K562 (cell line): ENCODE data around the gene PCNX2. TPM values are rescaled to one million over a fixed set of nuclear protein-coding genes. Genes with fewer than 3 reads are reported as not detected.
A peak's percentile ranks its signal among the peaks of the same experiment; 100 is the strongest.

ENCODE experiments used
- CEBPG ChIP-seq, 3 experiments: fragments of 200-800 bp in 1 of 3; sonication (Bioruptor generic) in 1 of 3; sonication (generic) in 1 of 3; formaldehyde crosslinking in 1 of 3; IDR thresholded peaks in 2 of 3; conservative IDR thresholded peaks in 1 of 3; 2 replicates each; pipeline versions ENCODE4 v1.6.1 to v1.8.0; 2016 to 2022; ENCODE audit warnings: missing compliant biosample characterization in 2 of 3, missing genetic modification characterization in 2 of 3, mild to moderate bottlenecking in 1 of 3, missing genetic modification reagents in 1 of 3
- CREM ChIP-seq: IDR thresholded peaks from 2 replicates; pipeline ENCODE4 v1.6.1; 2014; ENCODE audit warnings: antibody characterized with exemption, low read depth
- ESRRB ChIP-seq: fragments of 250-450 bp; sonication (Bioruptor Pico); IDR thresholded peaks from 2 replicates; pipeline ENCODE4 v1.5.0; 2020; ENCODE audit warnings: mild to moderate bottlenecking, moderate library complexity, borderline replicate concordance
- JUNB ChIP-seq: fragments of 450-650 bp; formaldehyde crosslinking; conservative IDR thresholded peaks from 2 replicates; pipeline ENCODE4 v1.4.0; 2020; ENCODE audit warnings: mild to moderate bottlenecking
- KDM4B ChIP-seq, 2 experiments: fragments of 450-650 bp in 1 of 2; sonication (generic) in 1 of 2; IDR thresholded peaks; 2 replicates each; pipeline ENCODE4 v1.6.1; 2016 to 2017; ENCODE audit warnings: borderline replicate concordance in 2 of 2, antibody characterized with exemption in 1 of 2, low read depth in 1 of 2, mild to moderate bottlenecking in 1 of 2
- LCOR ChIP-seq: sonication (generic); formaldehyde crosslinking; IDR thresholded peaks from 2 replicates; pipeline ENCODE4 v1.8.0; 2022; ENCODE audit warnings: mild to moderate bottlenecking, missing genetic modification reagents
- MTA2 ChIP-seq: fragments of 450-650 bp; IDR thresholded peaks from 2 replicates; pipeline ENCODE4 v1.6.1; 2016; ENCODE audit warnings: low read depth
- NFIC ChIP-seq: fragments of 450-650 bp; IDR thresholded peaks from 2 replicates; pipeline ENCODE4 v1.6.1; 2017; ENCODE audit warnings: mild to moderate bottlenecking, inconsistent platforms
- NFYB ChIP-seq: IDR thresholded peaks from 2 replicates; pipeline ENCODE4 v1.6.1; 2011; ENCODE audit warnings: mild to moderate bottlenecking, moderate library complexity; ENCODE audit not compliant: insufficient read length; ENCODE audit errors: extremely low read depth
- NR2C1 ChIP-seq, 2 experiments: fragments of 450-650 bp; IDR thresholded peaks; 2 replicates each; pipeline ENCODE4 v1.6.1; 2017; ENCODE audit warnings: mild to moderate bottlenecking in 2 of 2, antibody characterized with exemption in 1 of 2, inconsistent platforms in 1 of 2, missing compliant biosample characterization in 1 of 2, missing genetic modification characterization in 1 of 2
- PCBP1 ChIP-seq: fragments of 200-400 bp; formaldehyde crosslinking; IDR thresholded peaks from 2 replicates; pipeline ENCODE4 v1.6.1; 2018; ENCODE audit warnings: mild to moderate bottlenecking, low read depth, low read length; ENCODE audit not compliant: poor library complexity, severe bottlenecking
- PHTF2 ChIP-seq: fragments of 250-450 bp; sonication (Bioruptor Pico); IDR thresholded peaks from 2 replicates; pipeline ENCODE4 v1.5.0; 2021; ENCODE audit warnings: mild to moderate bottlenecking
- PTTG1 ChIP-seq: fragments of 450-650 bp; IDR thresholded peaks from 2 replicates; pipeline ENCODE4 v1.6.1; 2016; ENCODE audit warnings: low read depth, mild to moderate bottlenecking, missing genetic modification characterization, missing compliant biosample characterization
- RUNX1 ChIP-seq: sonication (generic); IDR thresholded peaks from 2 replicates; pipeline ENCODE4 v1.6.1; 2016; ENCODE audit warnings: antibody characterized with exemption, low read depth
- SPI1 ChIP-seq: IDR thresholded peaks from 2 replicates; pipeline ENCODE4 v1.6.1; 2011; ENCODE audit warnings: low read depth, low read length, control low read depth, borderline replicate concordance
- XRCC4 ChIP-seq: IDR thresholded peaks from one replicate; pipeline ENCODE4 v1.6.1; 2011; ENCODE audit not compliant: insufficient read depth, insufficient read length; ENCODE audit errors: extremely low read depth
- XRCC5 ChIP-seq: fragments of 200-400 bp; formaldehyde crosslinking; IDR thresholded peaks from 2 replicates; pipeline ENCODE4 v1.6.1; 2017; ENCODE audit warnings: low read depth, mild to moderate bottlenecking, low read length
- ZFP36 ChIP-seq: fragments of 150-350 bp; IDR thresholded peaks from 2 replicates; pipeline ENCODE4 v1.6.1; 2018; ENCODE audit warnings: low read length, low read depth; ENCODE audit not compliant: partially characterized antibody
- ZNF121 ChIP-seq: sonication (generic); formaldehyde crosslinking; conservative IDR thresholded peaks from 2 replicates; pipeline ENCODE4 v1.8.0; 2022; ENCODE audit warnings: missing genetic modification reagents
- ZNF224 ChIP-seq: sonication (generic); formaldehyde crosslinking; IDR thresholded peaks from 2 replicates; pipeline ENCODE4 v1.8.0; 2022; ENCODE audit warnings: mild to moderate bottlenecking, missing genetic modification reagents
- ZNF398 ChIP-seq: fragments of 250-450 bp; sonication (Bioruptor Pico); IDR thresholded peaks from 2 replicates; pipeline ENCODE4 v1.8.0; 2021; ENCODE audit warnings: moderate library complexity, mild to moderate bottlenecking, inconsistent platforms
- ZNF583 ChIP-seq: fragments of 250-450 bp; sonication (Bioruptor Pico); IDR thresholded peaks from 2 replicates; pipeline ENCODE4 v1.4.0; 2020
- ZNF644 ChIP-seq: fragments of 200-800 bp; sonication (Bioruptor generic); IDR thresholded peaks from 2 replicates; pipeline ENCODE4 v1.6.1; 2016; ENCODE audit warnings: low read depth, missing genetic modification characterization, missing compliant biosample characterization
- ZNF77 ChIP-seq: fragments of 250-450 bp; sonication (Bioruptor Pico); IDR thresholded peaks from 2 replicates; pipeline ENCODE4 v1.5.0; 2020
- ZNF778 ChIP-seq: fragments of 450-650 bp; formaldehyde crosslinking; IDR thresholded peaks from 2 replicates; pipeline ENCODE4 v1.4.0; 2020; ENCODE audit warnings: mild to moderate bottlenecking, moderate library complexity
- ZZZ3 ChIP-seq: fragments of 450-650 bp; IDR thresholded peaks from 2 replicates; pipeline ENCODE4 v1.6.1; 2016; ENCODE audit warnings: antibody characterized with exemption, mild to moderate bottlenecking, moderate library complexity
- polyA plus RNA-seq, 8 experiments: library from polyadenylated mRNA; depleted of rRNA in 4 of 8; stranded (reverse) in 5 of 8; unstranded in 3 of 8; fragments of >200 nt; fragmentation: Nextera tagmentation in 2 of 8; fragmentation: Illumina TruSeq in 1 of 8; extraction: Ambion mirVana in 2 of 8; extraction: Trizol in 1 of 8; gene quantifications; 2 replicates each; pipeline versions ENCODE4 v1.2.1 to v1.2.3, GENCODE V29; 2011 to 2014; ENCODE audit warnings: inconsistent platforms in 1 of 8, missing spikeins in 1 of 8
- total RNA-seq, 7 experiments: library from RNA; depleted of rRNA in 6 of 7; stranded (reverse); fragments of >200 nt in 6 of 7; fragmentation: Illumina TruSeq in 2 of 7; extraction: Trizol in 2 of 7; gene quantifications; 2 replicates each; pipeline versions ENCODE4 v1.2.1 to v1.2.3, GENCODE V29; 2011 to 2021; ENCODE audit warnings: low replicate concordance in 1 of 7
- TF ChIP-seq, protein P1 (sequence below): fragments of 450-650 bp; formaldehyde crosslinking; IDR thresholded peaks from 2 replicates; pipeline ENCODE4 v1.4.0; 2020; ENCODE audit warnings: mild to moderate bottlenecking

The PCNX2 gene
- total and polyA plus RNA-seq, 9 of the 15 experiments (the other 6 are each of a cell fraction or from before 2014, with no cell fraction given) = 0.07 to 0.33 TPM; not detected in 7

GRCh38 chr1:232950197-232951176 is 345.0 kb downstream of the PCNX2 start, which contains the start of gene NTPCR (continued):
- TF ChIP-seq NFYB (no peak), PCBP1 (no peak), ZNF583 (CRISPR knock-in tag) (peak; percentile 37; the same call in 1 of the 2 replicates), ZZZ3 (no peak), XRCC4 (no peak), XRCC5 (no peak), PTTG1 (tag) (no peak), ZNF77 (CRISPR knock-in tag) (no peak), KDM4B (IDR thresholded peaks at IDR 0.05; ENCODE audit: borderline replicate concordance in 2 of 2, low read depth in 1 of 2) (no peak), JUNB (no peak), ESRRB (CRISPR knock-in tag) (no peak), CEBPG (CRISPR knock-in tag; IDR thresholded peaks at IDR 0.05) (no peak), CEBPG (tag; conservative IDR thresholded peaks at IDR 0.05 in 1 of 2, IDR thresholded peaks at IDR 0.05 in 1 of 2) (peak in 1 of 2 experiments; percentile 52; a peak in 2 of 4 replicates), ZNF398 (CRISPR knock-in tag) (no peak), ZNF224 (CRISPR knock-in tag) (no peak), ZNF644 (tag) (no peak), CREM (peak; percentile 43; the same call in 1 of the 2 replicates), MTA2 (no peak), NR2C1 (IDR thresholded peaks at IDR 0.05) (peak; percentile 96), NR2C1 (tag; IDR thresholded peaks at IDR 0.05) (peak; percentile 96), PHTF2 (CRISPR knock-in tag) (no peak), LCOR (CRISPR knock-in tag) (peak; percentile 68; the same call in 1 of the 2 replicates), ZNF121 (CRISPR knock-in tag) (no peak), NFIC (no peak), RUNX1 (no peak), ZFP36 (no peak), ZNF778 (CRISPR knock-in tag) (no peak), SPI1 (no peak)
- TF ChIP-seq, protein P1, sequence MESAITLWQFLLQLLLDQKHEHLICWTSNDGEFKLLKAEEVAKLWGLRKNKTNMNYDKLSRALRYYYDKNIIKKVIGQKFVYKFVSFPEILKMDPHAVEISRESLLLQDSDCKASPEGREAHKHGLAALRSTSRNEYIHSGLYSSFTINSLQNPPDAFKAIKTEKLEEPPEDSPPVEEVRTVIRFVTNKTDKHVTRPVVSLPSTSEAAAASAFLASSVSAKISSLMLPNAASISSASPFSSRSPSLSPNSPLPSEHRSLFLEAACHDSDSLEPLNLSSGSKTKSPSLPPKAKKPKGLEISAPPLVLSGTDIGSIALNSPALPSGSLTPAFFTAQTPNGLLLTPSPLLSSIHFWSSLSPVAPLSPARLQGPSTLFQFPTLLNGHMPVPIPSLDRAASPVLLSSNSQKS (CRISPR knock-in tag) = no peak
